Lower lobe of right lung (tissue), 2 donors: Measurements from ENCODE around the gene NEIL3. TPM values are rescaled to one million over a fixed set of nuclear protein-coding genes. Genes with fewer than 3 reads are reported as not detected.

Experiments used
- ATAC-seq, 2 donors: fragments of 200-7000 bp; cut with Tn5 transposase; one replicate each; pipeline ENCODE4 v1.9.1; 2020 to 2022; ENCODE audit warnings: mild to moderate bottlenecking in 2 of 2, moderate library complexity in 2 of 2
- DNase-seq: peaks from one replicate; pipeline ENCODE4 v3.0.0-alpha.2; 2020
- H3K27ac ChIP-seq: fragments of 200-600 bp; one replicate; pipeline ENCODE4 v1.8.0; 2022
- H3K27me3 ChIP-seq: fragments of 200-600 bp; one replicate; pipeline ENCODE4 v1.8.0; 2022; ENCODE audit warnings: low read depth
- H3K36me3 ChIP-seq: fragments of 200-600 bp; one replicate; pipeline ENCODE4 v1.8.0; 2022; ENCODE audit warnings: mild to moderate bottlenecking
- H3K4me1 ChIP-seq: fragments of 200-600 bp; one replicate; pipeline ENCODE4 v1.8.0; 2022
- H3K4me3 ChIP-seq: fragments of 200-600 bp; one replicate; pipeline ENCODE4 v1.8.0; 2022; ENCODE audit warnings: mild to moderate bottlenecking
- H3K9me3 ChIP-seq: fragments of 200-600 bp; one replicate; pipeline ENCODE4 v1.8.0; 2022
- CTCF ChIP-seq: fragments of 200-600 bp; IDR thresholded peaks from one replicate; pipeline ENCODE4 v1.8.0; 2022; ENCODE audit warnings: antibody characterized with exemption, mild to moderate bottlenecking
- intact Hi-C: fragments of 100-400 bp; cut with DNase I; formaldehyde crosslinking; loops from one replicate; pipeline ENCODE4 v1.11.0; 2022
- total RNA-seq: library from RNA; stranded (reverse); fragmentation: NEBNext Ultra II Directional; extraction: Animal tissue kit (Norgen Biotek cat#: 25700); gene quantifications from one replicate; pipeline ENCODE4 v1.2.1, GENCODE V29; 2021
- donor health status: DM: no; HTN: yes; CAD: no; lungs with severe emphysema.

NEIL3 gene
- total RNA-seq, 1 donor from 2014 or later: 1.1 TPM

- ATAC-seq (no peak), DNase-seq (no peak)
- no peaks in the 10 kb centered on the region for H3K4me1 ChIP-seq
- no peaks in the 10 kb centered on the region for H3K27me3 ChIP-seq
- no peaks in the 10 kb centered on the region for H3K9me3 ChIP-seq
- no peak overlapping the region for H3K4me3 ChIP-seq
- TF ChIP-seq CTCF: no peak
- intact Hi-C loops: no loop called here
- no peaks in the 10 kb centered on the region for H3K36me3 ChIP-seq
- H3K27ac ChIP-seq: no peak overlapping the region
Observed at GRCh38 chr4:177267911-177268310, 41.8 kb upstream of the NEIL3 start.

- TF ChIP-seq CTCF: no peak
- Histone ChIP-seq H3K27ac (no peak overlapping the region), H3K4me1 (no peaks in the 10 kb centered on the region), H3K9me3 (no peaks in the 10 kb centered on the region), H3K36me3 (no peaks in the 10 kb centered on the region), H3K4me3 (no peak overlapping the region), H3K27me3 (no peaks in the 10 kb centered on the region)
- ATAC-seq (no peak), DNase-seq (no peak)
- intact Hi-C loops: no loop called here
Observed at GRCh38 chr4:177271091-177271490, 38.6 kb upstream of the NEIL3 start.

- no peak for TF ChIP-seq CTCF
- H3K27ac ChIP-seq: no peak overlapping the region
- DNase-seq (no peak), ATAC-seq (no peak)
- no peaks in the 10 kb centered on the region for H3K27me3 ChIP-seq
- intact Hi-C loops: no loop called here
- no peaks in the 10 kb centered on the region for H3K36me3 ChIP-seq
- no peaks in the 10 kb centered on the region for H3K9me3 ChIP-seq
- H3K4me1 ChIP-seq: no peaks in the 10 kb centered on the region
- H3K4me3 ChIP-seq: no peak overlapping the region
Observed at GRCh38 chr4:177271915-177272766, 37.5 kb upstream of the NEIL3 start.

GRCh38 chr4:177275999-177276398, 33.7 kb upstream of the NEIL3 start:
- DNase-seq: no peak
- Histone ChIP-seq H3K4me3 (no peak overlapping the region), H3K36me3 (no peaks in the 10 kb centered on the region), H3K27me3 (no peaks in the 10 kb centered on the region), H3K27ac (no peak overlapping the region), H3K9me3 (no peaks in the 10 kb centered on the region), H3K4me1 (no peaks in the 10 kb centered on the region)
- intact Hi-C loops: no loop called here
- ATAC-seq: peak in 1 of 2 donors; percentile 59
- TF ChIP-seq CTCF: no peak

- Histone ChIP-seq H3K4me1 (peaks cover 5% of the 10 kb centered on the region), H3K36me3 (no peaks in the 10 kb centered on the region), H3K27ac (no peak overlapping the region), H3K27me3 (no peaks in the 10 kb centered on the region), H3K4me3 (no peak overlapping the region), H3K9me3 (no peaks in the 10 kb centered on the region)
- ATAC-seq: peak in 1 of 2 donors; percentile 77
- TF ChIP-seq CTCF: no peak
- intact Hi-C loops: no loop called here
- no peak for DNase-seq
Observed at GRCh38 chr4:177281351-177281909, 28.2 kb upstream of the NEIL3 start.
